B cell (primary cell): ENCODE data around the gene IRF2BPL.

Experiments used
- EZH2 ChIP-seq: IDR thresholded peaks from 2 replicates; pipeline ENCODE4 v1.6.1; 2012; ENCODE audit warnings: borderline replicate concordance, low read depth, mild to moderate bottlenecking, moderate library complexity, low read length; ENCODE audit not compliant: insufficient read depth, poor library complexity, severe bottlenecking
- TF ChIP-seq, protein P1 (sequence below): fragments of 200-600 bp; IDR thresholded peaks from one replicate; pipeline ENCODE4 v1.8.0; 2022; ENCODE audit warnings: antibody characterized with exemption, mild to moderate bottlenecking

DNA sequence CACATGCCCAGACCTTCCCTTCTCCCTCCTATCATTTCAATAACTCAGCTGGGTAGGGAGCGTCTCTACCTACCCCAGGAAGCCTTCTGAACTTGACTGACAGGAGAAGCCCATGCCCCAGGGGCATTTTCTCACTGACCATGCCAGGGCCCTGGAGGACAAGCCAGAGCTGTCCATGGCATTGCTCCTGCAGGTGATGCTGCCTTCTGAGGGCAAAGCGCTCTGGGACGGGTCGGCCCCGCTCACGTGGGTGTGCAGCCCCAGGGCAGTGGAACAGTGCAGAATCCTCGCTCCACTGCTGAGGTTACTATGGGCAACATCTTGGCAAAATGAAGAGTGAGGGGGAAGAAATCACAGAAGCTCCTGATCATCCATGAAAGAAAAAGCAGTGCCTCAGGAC lies 41.0 kb upstream of the IRF2BPL start:
- TF ChIP-seq, protein P1, sequence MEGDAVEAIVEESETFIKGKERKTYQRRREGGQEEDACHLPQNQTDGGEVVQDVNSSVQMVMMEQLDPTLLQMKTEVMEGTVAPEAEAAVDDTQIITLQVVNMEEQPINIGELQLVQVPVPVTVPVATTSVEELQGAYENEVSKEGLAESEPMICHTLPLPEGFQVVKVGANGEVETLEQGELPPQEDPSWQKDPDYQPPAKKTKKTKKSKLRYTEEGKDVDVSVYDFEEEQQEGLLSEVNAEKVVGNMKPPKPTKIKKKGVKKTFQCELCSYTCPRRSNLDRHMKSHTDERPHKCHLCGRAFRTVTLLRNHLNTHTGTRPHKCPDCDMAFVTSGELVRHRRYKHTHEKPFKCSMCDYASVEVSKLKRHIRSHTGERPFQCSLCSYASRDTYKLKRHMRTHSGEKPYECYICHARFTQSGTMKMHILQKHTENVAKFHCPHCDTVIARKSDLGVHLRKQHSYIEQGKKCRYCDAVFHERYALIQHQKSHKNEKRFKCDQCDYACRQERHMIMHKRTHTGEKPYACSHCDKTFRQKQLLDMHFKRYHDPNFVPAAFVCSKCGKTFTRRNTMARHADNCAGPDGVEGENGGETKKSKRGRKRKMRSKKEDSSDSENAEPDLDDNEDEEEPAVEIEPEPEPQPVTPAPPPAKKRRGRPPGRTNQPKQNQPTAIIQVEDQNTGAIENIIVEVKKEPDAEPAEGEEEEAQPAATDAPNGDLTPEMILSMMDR: no peak
- TF ChIP-seq EZH2: no peak
